ENCODE results near the gene SNX14.

DNA sequence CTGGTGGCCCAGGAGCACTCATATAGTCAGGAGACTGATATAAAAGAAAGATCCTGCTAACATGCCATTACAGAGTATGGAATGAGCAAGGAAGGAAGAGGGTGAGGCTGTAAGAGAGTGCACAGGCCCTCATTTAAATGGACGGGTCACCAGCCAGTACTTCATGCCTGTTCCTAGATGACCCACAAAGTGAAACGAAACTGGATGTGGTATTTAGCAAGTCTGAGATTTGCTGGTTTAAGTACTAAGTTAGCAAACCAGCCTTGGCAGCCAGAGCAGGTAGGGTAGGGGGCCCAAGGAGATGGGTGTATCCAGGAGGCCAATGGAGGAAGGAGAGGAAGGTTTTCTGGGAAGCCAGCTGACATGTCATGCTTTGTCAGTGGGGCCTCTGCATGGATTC, 127.9 kb downstream of the SNX14 start:
- no peak for TF ChIP-seq EZH2 (IDR thresholded peaks at IDR 0.05; ENCODE audit: insufficient read depth, low read length)
- TF ChIP-seq, protein P1, sequence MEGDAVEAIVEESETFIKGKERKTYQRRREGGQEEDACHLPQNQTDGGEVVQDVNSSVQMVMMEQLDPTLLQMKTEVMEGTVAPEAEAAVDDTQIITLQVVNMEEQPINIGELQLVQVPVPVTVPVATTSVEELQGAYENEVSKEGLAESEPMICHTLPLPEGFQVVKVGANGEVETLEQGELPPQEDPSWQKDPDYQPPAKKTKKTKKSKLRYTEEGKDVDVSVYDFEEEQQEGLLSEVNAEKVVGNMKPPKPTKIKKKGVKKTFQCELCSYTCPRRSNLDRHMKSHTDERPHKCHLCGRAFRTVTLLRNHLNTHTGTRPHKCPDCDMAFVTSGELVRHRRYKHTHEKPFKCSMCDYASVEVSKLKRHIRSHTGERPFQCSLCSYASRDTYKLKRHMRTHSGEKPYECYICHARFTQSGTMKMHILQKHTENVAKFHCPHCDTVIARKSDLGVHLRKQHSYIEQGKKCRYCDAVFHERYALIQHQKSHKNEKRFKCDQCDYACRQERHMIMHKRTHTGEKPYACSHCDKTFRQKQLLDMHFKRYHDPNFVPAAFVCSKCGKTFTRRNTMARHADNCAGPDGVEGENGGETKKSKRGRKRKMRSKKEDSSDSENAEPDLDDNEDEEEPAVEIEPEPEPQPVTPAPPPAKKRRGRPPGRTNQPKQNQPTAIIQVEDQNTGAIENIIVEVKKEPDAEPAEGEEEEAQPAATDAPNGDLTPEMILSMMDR (IDR thresholded peaks at IDR 0.05; ENCODE audit: insufficient read depth, low read depth, low read length) = no peak

Measured in astrocyte (in vitro differentiated cells and primary cell).